ENCODE results near the gene HSD17B2.

The HSD17B2 gene

DNA sequence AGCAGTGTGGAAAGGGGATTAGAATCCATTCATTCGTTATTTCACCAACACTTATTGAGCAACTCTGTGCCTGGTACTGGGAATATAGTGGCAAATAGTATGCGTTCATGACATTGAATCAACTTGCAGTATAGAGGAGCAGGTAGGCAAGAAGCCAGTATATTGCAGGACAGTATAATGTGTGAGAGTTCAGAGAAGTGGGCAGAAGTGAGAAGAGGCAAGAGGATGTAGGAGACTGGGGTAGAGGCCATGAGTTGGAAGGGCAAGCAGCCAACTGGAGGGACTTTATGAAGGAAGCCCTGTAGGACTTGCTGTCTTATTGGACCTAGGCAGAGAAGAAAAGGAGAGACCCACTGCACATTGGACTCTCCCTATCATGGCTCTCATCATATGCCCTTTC, 12.3 kb downstream of the HSD17B2 start:
- no peak overlapping the region for H3K4me3 ChIP-seq (ENCODE audit: low read depth, low read length)

GRCh38 chr16:82047787-82048186, 12.7 kb downstream of the HSD17B2 start:
- H3K4me3 ChIP-seq (ENCODE audit: low read depth, low read length) = no peak overlapping the region

GRCh38 chr16:82049484-82049883, 14.4 kb downstream of the HSD17B2 start:
- H3K4me3 ChIP-seq (ENCODE audit: low read depth, low read length) = no peak overlapping the region

DNA sequence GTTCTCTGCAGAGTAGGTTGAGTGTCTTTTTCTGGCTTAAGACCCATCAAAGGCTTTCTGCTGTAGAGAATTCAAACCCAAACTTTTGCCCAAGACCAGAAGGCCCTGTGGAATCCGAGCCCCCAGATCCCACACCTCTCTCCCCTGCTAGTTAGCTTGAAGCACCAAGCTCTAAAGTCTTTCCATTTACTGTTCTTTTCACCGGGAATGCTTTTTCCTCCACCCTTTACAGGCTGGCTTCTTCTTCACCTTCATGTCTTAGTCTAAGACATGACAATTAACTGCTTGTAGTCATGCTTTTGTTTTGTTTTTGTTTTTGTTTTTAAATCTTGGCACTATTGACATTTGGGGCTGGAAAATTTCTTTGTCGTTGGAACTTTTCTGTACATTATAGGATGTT, 15.5 kb downstream of the HSD17B2 start:
- no peak overlapping the region for H3K4me3 ChIP-seq (ENCODE audit: low read depth, low read length)

GRCh38 chr16:82050909-82051357, 15.9 kb downstream of the HSD17B2 start:
- H3K4me3 ChIP-seq (ENCODE audit: low read depth, low read length) = no peak overlapping the region

DNA sequence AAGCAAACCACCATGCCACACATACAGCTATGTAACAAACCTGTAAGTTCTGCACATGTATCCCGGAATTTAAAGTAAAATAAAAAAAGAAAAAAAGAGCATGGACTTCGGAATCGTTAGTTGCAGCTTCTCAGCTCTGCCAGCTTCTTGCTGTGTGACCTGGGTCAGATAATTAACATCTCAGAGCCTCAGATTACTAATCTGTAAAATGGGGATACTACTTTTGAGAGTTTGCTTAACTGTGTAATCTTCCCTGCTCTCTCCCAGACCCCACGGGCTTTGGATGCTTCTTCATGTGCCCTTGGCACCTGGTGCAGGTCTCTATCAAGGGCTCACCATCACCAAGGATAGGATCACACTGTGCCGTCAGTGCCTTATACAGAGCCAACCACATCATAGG, 16.6 kb downstream of the HSD17B2 start:
- no peak overlapping the region for H3K4me3 ChIP-seq (ENCODE audit: low read depth, low read length)

- H3K4me3 ChIP-seq (ENCODE audit: low read depth, low read length) = no peak overlapping the region
These were observed 20.1 kb downstream of the HSD17B2 start for GRCh38 chr16:82055117-82055516.

- H3K4me3 ChIP-seq (ENCODE audit: low read depth, low read length) = no peak overlapping the region
These were observed 20.9 kb downstream of the HSD17B2 start for GRCh38 chr16:82055728-82056549.

DNA sequence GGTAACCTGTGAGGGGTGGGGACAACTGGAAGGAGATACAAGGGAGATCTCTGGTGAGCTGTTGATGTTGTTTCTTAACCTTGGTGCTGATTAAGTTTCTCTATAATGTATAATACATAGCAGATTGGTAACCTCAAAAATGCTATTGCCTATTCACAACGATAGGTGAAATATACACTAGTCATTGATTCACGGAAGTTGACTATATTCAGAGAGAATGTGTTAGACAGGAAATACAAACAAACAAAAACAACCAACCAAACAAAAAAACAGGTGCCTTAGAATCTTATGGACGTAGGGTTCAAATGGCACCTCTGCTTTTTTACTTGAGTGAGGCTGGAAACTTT, 21.5 kb downstream of the HSD17B2 start:
- no peak overlapping the region for H3K4me3 ChIP-seq (ENCODE audit: low read depth, low read length)

DNA sequence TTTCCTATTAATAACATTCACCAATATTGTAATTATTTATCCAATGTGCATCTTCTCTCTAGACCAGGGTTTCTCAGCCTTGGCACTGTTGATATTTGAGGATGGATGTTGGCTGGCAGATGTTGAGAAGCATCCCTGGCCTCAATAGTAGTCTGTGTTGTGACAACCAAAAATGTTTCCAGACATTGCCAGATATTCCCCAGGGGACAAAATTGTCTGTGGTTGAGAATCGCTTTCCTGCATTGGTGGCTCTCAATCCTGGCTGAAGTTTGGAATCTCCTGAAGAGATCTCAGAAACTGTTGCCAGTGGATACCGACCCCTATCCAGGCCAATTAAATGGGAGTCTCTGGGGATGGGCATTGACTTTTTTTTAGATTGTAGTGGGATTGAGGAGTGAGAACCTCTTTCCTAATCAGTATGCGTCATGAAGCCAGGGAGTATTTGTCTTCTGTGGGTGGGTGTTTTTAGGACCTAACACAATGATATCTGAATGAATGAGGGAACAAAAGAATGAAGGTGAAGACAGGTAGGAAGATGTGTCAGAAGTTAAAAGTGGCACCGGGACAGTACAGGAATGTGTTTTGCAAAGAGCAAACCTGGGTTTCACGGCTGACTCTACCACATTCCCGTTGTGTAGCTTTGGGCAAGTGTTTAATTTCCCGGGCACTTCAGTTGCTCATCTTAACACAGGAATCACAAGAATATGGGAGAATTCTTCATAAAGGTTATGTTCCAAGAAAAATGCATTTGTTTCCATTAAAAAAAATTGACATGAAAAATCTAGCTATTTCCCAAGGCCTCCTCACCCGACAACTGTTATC, 24.3 kb downstream of the HSD17B2 start:
- H3K4me3 ChIP-seq (ENCODE audit: low read depth, low read length) = no peak overlapping the region

GRCh38 chr16:82059983-82060421, 24.9 kb downstream of the HSD17B2 start:
- H3K4me3 ChIP-seq (ENCODE audit: low read depth, low read length) = no peak overlapping the region

DNA sequence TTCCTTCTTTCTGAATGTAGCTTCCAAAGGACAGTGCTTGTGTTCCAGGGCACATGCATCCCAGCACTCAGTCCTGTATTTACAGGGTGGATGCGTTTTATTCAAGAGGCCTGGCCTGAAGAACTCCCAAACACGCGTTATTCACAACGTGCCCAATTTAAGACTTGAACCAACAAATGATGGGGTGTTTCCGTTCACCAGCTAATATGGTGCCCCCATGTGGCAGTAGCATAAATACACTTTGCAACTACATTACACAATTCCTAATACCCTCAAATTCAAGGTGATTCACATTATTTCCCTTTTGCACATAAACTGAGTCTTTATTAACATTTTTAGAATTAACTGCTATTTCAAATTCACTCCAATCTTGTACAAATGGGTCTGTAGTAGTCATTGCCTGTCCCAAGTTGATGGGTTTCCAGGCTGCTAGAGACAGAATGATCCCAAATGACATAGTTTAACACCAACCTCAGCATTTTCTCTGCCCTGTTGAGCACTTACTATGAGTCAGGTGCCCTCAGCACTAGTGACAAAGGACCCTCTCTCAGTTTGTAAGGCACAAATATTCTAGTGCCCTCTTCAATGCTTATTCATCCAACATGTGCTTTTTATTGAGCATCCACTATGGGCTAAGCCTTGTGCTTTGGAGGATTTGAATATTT, 26.9 kb downstream of the HSD17B2 start:
- H3K4me3 ChIP-seq (ENCODE audit: low read depth, low read length) = no peak overlapping the region

DNA sequence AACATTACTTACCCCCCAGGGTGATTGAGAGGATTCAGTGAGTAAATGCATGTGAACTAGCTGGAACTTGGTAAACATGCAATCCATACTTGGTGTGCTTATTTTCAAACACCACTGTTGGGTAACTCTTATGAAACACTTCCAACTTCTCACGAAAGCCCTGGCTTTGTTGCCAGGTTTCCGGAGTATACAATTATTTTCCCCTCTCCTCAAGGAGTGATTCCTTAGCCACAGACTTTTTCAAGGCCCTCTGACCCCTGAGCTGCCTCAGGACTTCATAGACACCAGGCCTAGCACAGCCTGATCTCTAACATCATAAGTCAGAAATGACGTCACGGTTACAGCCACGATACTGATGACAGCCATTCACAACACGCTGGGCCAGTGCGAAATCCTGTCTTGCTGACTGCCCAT, 27.6 kb downstream of the HSD17B2 start:
- no peak overlapping the region for H3K4me3 ChIP-seq (ENCODE audit: low read depth, low read length)

DNA sequence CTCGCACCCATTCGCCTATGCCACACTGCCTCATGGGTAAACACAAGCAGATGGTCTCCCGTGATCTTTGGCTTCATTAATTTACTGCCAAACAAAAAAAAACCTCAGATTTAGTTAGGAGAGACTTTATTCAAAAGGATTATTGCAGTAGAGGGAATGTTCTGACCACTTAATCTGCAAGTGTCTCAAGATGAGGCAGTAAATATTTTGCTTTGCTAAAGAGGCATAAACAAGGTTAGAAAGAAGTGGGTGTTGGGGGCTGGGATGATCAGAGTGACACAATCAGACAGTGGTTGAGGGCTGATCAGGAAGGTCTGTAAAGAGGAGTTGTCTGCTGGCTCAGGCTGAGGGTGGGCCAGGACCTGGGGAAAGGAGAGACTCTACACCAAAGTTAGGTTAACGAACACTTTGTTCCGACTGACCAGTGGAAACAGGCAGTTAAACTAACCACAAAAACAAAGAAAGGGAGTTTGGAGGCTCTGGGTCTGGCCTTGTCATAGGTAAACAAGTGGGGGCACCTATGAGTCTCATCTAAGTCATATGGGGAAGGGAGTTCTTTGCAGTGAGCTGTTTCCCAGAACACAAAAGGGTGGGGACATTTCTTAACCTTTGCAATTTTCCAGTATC, 28.5 kb downstream of the HSD17B2 start:
- no peak overlapping the region for H3K4me3 ChIP-seq (ENCODE audit: low read depth, low read length)

DNA sequence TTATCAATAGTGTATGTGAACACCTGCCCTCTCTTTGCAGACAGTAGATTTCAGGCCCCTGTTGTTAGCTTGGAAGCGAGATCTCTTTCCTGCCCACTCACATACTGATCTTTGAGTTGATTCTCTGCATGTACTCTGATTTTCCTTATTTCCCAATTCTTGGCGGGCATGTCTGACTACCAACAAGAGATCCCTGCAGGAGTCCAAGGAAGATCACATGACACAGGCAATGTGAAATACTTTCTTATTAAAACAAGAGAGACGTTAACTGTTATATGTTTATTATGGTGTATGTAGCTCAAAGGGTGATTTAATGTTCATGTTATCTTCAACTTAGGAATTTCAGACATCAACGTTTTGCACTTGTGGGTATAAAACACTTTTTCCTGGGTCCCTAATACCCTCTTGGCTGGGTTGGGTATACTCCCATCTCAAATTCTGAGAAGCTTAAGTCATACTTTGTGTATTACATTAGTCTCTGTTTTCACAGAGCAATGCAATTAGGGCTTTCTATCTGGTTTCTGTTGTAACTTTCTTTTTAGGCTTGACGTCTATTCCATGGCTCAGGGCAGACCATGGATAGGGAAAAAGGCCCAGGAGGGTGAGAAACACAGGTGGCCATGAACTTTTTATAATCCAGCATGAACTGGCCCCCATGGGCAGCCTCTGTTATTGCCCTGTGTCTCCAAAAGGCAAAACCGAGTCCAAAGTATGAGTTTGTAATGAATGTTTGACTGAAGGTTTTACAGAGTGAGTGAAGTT, 32.2 kb downstream of the HSD17B2 start:
- no peak overlapping the region for H3K4me3 ChIP-seq (ENCODE audit: low read depth, low read length)

GRCh38 chr16:82067804-82068325, 32.8 kb downstream of the HSD17B2 start:
- no peak overlapping the region for H3K4me3 ChIP-seq (ENCODE audit: low read depth, low read length)

DNA sequence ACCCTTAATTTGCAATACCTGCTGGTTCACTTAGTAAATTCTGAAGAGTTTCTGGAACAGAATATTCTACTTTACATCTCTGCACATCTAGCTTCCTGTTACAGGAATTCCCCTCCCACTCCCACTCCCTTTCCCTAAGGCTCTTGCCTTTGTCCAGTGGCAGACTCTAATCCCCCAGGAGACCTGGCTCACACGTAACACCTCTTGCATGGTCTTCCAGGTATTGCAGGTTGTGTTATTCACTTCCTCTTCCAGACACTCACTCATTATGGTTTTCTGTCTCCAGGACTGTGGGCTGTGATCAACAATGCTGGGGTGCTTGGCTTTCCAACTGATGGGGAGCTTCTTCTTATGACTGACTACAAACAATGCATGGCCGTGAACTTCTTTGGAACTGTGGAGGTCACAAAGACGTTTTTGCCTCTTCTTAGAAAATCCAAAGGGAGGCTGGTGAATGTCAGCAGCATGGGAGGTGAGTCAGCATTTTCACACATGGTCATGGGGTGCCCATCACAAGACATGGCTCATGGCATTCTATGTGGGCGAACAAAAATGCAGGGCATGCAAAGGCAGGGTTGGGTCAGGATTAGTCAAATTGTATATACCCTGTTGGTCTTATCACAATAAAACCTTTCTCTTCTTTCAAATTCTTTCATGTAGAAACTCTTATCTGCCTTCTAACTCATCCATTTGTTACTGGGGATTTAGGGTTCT, 35.8 kb downstream of the HSD17B2 start:
- H3K4me3 ChIP-seq (ENCODE audit: low read depth, low read length) = no peak overlapping the region

DNA sequence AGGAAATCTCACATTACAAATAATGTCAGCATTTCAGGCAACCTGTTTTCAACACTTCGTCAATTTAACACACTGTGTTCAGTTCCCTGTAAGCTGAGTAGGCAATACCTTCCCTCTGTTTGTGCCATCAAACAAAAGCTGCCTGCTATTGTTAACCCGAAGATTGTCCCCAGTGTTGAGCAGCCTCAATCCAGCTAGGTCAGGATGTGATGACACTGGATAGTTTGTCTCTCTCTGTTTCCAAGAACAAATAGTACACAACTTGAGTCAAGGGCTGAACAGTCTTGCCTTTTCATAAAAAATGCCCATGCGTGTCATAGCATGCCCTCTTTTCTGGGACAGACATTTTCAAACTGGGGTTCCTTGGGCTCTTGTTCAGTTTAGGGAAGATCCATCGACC, 36.4 kb downstream of the HSD17B2 start:
- no peak overlapping the region for H3K4me3 ChIP-seq (ENCODE audit: low read depth, low read length)

GRCh38 chr16:82072313-82072712, 37.3 kb downstream of the HSD17B2 start:
- no peak overlapping the region for H3K4me3 ChIP-seq (ENCODE audit: low read depth, low read length)

Measured in iPS-11a (cell line).